IPS-15b (cell line): Measurements from ENCODE around the gene POLR3F.
"Not testable (repeated sequence)": the region's sequence is repeated elsewhere in the genome, so short reads cannot be mapped to it uniquely, and the experiment has no call there.

ENCODE experiments used
- H3K27me3 ChIP-seq: one replicate; pipeline ENCODE4 v1.6.1; 2013; ENCODE audit warnings: low read length; ENCODE audit not compliant: control insufficient read depth, insufficient read depth
- H3K36me3 ChIP-seq: one replicate; pipeline ENCODE4 v1.6.1; 2013; ENCODE audit warnings: low read length; ENCODE audit not compliant: control insufficient read depth, insufficient read depth
- H3K4me1 ChIP-seq: one replicate; pipeline ENCODE4 v1.6.1; 2013; ENCODE audit warnings: mild to moderate bottlenecking, low read length; ENCODE audit not compliant: control insufficient read depth, insufficient read depth
- H3K4me3 ChIP-seq: one replicate; pipeline ENCODE4 v1.5.1; 2013; ENCODE audit warnings: low read depth, low read length
- H3K9ac ChIP-seq: one replicate; pipeline ENCODE4 v1.6.1; 2013; ENCODE audit warnings: low read depth, mild to moderate bottlenecking, low read length
- H3K9me3 ChIP-seq: one replicate; pipeline ENCODE4 v1.6.1; 2013; ENCODE audit warnings: mild to moderate bottlenecking, low read length; ENCODE audit not compliant: control insufficient read depth, insufficient read depth

POLR3F gene

GRCh38 chr20:18507218-18508191, 40.3 kb downstream of the POLR3F start, which contains the start of gene SEC23B:
TSS of gene SEC23B (plus strand) at chr20:18507940. CDS start at chr20:18510836, 2,896 bp downstream.
- Histone ChIP-seq H3K9me3 (no peaks in the 10 kb centered on the region), H3K36me3 (peaks cover 9% of the 10 kb centered on the region), H3K27me3 (no peaks in the 10 kb centered on the region), H3K4me3 (peak within 1 kb of the TSS; percentile 89), H3K9ac (peak within 1 kb of the TSS; percentile 74), H3K4me1 (no peaks in the 10 kb centered on the region)

GRCh38 chr20:18511571-18511970, 44.4 kb downstream of the POLR3F start:
- no peaks in the 10 kb centered on the region for H3K4me1 ChIP-seq
- no peak overlapping the region for H3K4me3 ChIP-seq
- H3K9ac ChIP-seq: no peak overlapping the region
- H3K36me3 ChIP-seq: peaks cover 16% of the 10 kb centered on the region
- H3K27me3 ChIP-seq: no peaks in the 10 kb centered on the region
- no peaks in the 10 kb centered on the region for H3K9me3 ChIP-seq

- Histone ChIP-seq H3K4me1 (no peaks in the 10 kb centered on the region), H3K9me3 (no peaks in the 10 kb centered on the region), H3K4me3 (no peak overlapping the region), H3K9ac (no peak overlapping the region), H3K27me3 (no peaks in the 10 kb centered on the region), H3K36me3 (peaks cover 18% of the 10 kb centered on the region)
Observed at GRCh38 chr20:18513208-18513607, 46.0 kb downstream of the POLR3F start.

DNA sequence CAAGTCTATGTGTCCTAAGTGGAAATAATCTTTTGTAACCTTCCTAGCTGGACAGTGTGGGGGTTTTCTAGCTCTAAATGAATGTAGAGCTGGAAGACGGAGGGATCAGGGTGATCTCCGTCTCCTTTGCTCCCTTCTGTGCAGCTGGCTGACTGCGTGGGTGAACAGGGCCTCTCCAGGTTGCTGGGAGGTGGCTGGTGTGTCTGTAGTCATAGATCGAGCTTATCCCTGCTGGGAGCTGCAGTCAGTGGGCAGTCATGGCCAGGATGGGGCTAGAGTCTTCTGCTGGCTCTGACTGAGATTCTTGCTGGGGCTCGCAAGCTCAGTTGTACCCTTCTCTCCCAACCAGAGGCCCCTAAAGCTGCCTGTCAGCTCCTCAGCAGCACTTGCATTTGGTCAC, 46.9 kb downstream of the POLR3F start:
- no peaks in the 10 kb centered on the region for H3K4me1 ChIP-seq
- H3K36me3 ChIP-seq: peaks cover 18% of the 10 kb centered on the region
- no peaks in the 10 kb centered on the region for H3K27me3 ChIP-seq
- no peak overlapping the region for H3K9ac ChIP-seq
- H3K9me3 ChIP-seq: no peaks in the 10 kb centered on the region
- no peak overlapping the region for H3K4me3 ChIP-seq

- H3K9me3 ChIP-seq: no peaks in the 10 kb centered on the region
- no peak overlapping the region for H3K9ac ChIP-seq
- H3K4me1 ChIP-seq: no peaks in the 10 kb centered on the region
- H3K27me3 ChIP-seq: no peaks in the 10 kb centered on the region
- peaks cover 14% of the 10 kb centered on the region for H3K36me3 ChIP-seq
- H3K4me3 ChIP-seq: no peak overlapping the region
Observed at GRCh38 chr20:18515973-18516372, 48.8 kb downstream of the POLR3F start.

DNA sequence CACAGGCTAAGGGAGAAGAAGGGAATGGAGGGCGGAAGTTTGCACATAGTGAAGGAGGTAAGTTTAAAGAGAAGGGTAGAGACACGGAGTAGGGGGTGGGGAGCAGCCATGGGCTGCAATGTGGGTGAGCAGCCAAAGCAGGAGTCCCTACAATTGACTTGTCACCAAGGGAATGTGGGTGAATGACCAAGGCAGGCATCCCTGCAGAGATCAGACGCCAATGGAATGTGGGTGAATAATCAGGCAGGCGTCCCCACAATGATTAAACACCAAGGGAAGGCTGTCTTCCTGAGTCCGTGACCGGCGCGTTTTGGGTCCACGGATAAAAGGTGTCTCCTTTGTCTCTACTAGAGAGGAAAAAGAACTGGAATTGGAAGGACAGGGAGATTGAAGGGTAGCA, 54.9 kb downstream of the POLR3F start:
- not testable (repeated sequence) for H3K4me1 ChIP-seq, H3K4me3 ChIP-seq, H3K9me3 ChIP-seq, H3K27me3 ChIP-seq, H3K9ac ChIP-seq
- peaks cover 14% of the 10 kb centered on the region for H3K36me3 ChIP-seq

- Histone ChIP-seq H3K4me3 (no peak overlapping the region), H3K36me3 (peaks cover 20% of the 10 kb centered on the region), H3K9me3 (no peaks in the 10 kb centered on the region), H3K9ac (no peak overlapping the region), H3K27me3 (no peaks in the 10 kb centered on the region), H3K4me1 (no peaks in the 10 kb centered on the region)
Observed at GRCh38 chr20:18523066-18523465, 55.9 kb downstream of the POLR3F start.

DNA sequence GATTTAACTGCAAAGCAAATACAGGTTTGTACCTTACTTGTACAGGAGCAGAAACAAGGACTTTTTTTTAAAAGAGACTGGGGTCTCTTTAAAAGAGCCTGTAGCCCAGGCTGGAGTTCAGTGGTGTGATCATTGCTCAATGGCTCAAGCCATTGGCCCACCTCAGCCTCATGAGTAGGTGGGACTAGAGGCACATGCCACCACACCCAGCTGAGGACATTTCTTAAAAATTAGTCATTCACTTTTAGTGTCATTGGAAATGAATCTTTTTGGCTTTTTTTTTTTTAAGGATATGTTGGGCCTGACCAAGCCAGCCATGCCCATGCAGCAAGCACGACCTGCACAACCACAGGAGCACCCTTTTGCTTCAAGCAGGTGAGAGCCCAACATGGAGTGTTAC, 57.5 kb downstream of the POLR3F start:
- Histone ChIP-seq H3K27me3 (no peaks in the 10 kb centered on the region), H3K9me3 (no peaks in the 10 kb centered on the region), H3K4me1 (no peaks in the 10 kb centered on the region), H3K36me3 (peaks cover 31% of the 10 kb centered on the region), H3K4me3 (no peak overlapping the region), H3K9ac (no peak overlapping the region)

DNA sequence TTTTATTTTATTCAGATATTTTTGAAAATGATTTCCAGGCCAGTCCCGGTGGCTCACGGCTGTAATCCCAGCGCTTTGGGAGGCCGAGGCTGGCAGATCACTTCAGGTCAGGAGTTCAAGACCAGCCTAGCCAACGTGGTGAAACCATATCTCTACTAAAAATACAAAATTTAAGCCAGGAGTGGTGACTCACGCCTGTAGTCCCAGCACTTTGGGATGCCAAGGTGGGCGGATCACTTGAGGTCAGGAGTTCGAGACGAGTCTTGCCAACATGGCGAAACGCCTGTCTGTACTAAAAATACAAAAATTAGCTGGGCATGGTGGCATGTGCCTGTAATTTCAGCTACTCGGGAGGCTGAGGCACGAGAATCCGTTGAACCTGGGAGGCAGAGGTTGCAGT, 59.6 kb downstream of the POLR3F start:
- H3K36me3 ChIP-seq: peaks cover 40% of the 10 kb centered on the region
- not testable (repeated sequence) for H3K27me3 ChIP-seq

DNA sequence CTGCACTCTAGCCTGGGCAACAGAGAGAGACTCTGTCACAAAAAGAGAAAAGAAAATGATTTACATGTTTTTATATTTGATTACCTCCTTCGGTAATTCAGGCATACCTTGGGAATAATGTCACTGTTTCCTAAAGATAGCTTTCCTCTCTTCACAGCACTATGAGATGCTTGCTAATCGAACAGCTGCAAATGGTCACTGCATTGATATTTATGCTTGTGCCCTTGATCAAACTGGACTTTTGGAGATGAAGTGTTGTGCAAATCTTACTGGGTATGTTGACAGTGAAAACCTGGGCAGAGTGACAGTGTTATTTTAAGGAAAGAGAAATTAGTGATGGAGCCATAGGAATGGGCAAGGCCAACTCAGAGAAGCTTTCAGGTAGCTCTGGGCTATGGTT, 60.1 kb downstream of the POLR3F start:
- H3K9ac ChIP-seq: no peak overlapping the region
- no peak overlapping the region for H3K4me3 ChIP-seq
- no peaks in the 10 kb centered on the region for H3K9me3 ChIP-seq
- no peaks in the 10 kb centered on the region for H3K27me3 ChIP-seq
- peaks cover 40% of the 10 kb centered on the region for H3K36me3 ChIP-seq
- no peaks in the 10 kb centered on the region for H3K4me1 ChIP-seq

More for the DNA sequence above, 59.6 kb downstream of the POLR3F start:
- not testable (repeated sequence) for H3K9me3 ChIP-seq, H3K4me3 ChIP-seq, H3K9ac ChIP-seq, H3K4me1 ChIP-seq

DNA sequence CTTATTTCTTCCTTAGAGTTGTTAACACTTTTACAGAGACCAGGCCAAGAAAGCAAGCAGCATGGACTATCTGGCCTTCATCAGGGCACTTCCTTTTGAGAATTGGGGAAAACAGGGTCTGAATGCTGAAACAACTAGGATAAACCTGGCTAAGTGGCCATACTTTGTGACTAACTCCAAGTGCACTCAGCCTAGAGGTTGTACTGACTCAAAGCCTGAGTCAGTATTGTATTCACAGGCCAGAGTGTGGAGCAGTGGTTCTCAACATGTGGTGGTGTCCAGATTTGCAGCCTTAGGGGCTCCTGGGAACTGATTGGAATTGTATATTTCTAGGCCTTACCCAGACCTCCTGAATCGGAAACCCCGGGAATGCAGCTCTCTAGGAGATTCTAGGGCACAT, 60.6 kb downstream of the POLR3F start:
- H3K27me3 ChIP-seq: no peaks in the 10 kb centered on the region
- peaks cover 45% of the 10 kb centered on the region for H3K36me3 ChIP-seq
- no peaks in the 10 kb centered on the region for H3K4me1 ChIP-seq
- no peak overlapping the region for H3K4me3 ChIP-seq
- H3K9ac ChIP-seq: no peak overlapping the region
- no peaks in the 10 kb centered on the region for H3K9me3 ChIP-seq

DNA sequence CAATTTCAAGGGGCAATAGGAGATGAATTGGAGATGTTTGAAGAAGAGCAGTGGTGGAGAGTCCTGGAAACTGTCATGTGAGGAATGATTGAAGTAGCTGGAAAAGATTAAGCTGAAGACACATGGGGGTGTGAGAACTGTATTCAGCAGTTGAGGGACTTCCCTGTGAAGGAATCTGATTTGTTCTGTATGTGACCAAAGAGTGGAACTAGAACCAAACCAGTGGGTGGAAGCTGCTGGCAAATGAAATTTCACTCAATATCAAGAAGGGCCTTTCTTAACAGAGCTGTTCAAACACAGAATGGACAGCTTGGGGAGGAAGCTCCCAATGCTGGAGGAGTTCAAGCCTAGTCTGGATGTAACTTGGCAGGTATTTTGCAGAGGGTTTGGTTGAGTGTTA, 61.9 kb downstream of the POLR3F start:
- no peak overlapping the region for H3K4me3 ChIP-seq
- H3K9me3 ChIP-seq: no peaks in the 10 kb centered on the region
- H3K36me3 ChIP-seq: peaks cover 53% of the 10 kb centered on the region
- no peaks in the 10 kb centered on the region for H3K27me3 ChIP-seq
- H3K9ac ChIP-seq: no peak overlapping the region
- no peaks in the 10 kb centered on the region for H3K4me1 ChIP-seq
